ENCODE results near the gene CSF1. TPM values are rescaled to one million over a fixed set of nuclear protein-coding genes. Genes with fewer than 3 reads are reported as not detected.

Gene CSF1
- total and polyA plus RNA-seq, 2 of the 13 experiments (the other 11 are each of a cell fraction or from before 2014, with no cell fraction given): 4.6 to 13.3 TPM

GRCh38 chr1:109933856-109934711 is 23.4 kb downstream of the CSF1 start (continued):
- TF ChIP-seq ZNF746 (CRISPR knock-in tag; IDR thresholded peaks at IDR 0.05) (peak; percentile 25; the same call in 1 of the 2 replicates), ZFY (CRISPR knock-in tag; IDR thresholded peaks at IDR 0.05) (peak; percentile 35; the same call in 1 of the 2 replicates), STAG1 (CRISPR knock-in tag; IDR thresholded peaks at IDR 0.05) (peak; percentile 19; the same call in 1 of the 2 replicates), ZNF572 (CRISPR knock-in tag; IDR thresholded peaks at IDR 0.05) (peak; percentile 33; the same call in 1 of the 2 replicates), ZNF576 (CRISPR knock-in tag; IDR thresholded peaks at IDR 0.05) (no peak), ZNF644 (CRISPR knock-in tag; IDR thresholded peaks at IDR 0.05; ENCODE audit: low read depth) (peak; percentile 58; the same call in 1 of the 2 replicates), NR2F1 (CRISPR knock-in tag; IDR thresholded peaks at IDR 0.05) (0 out of 4 replicates have a peak, but pooled peaks of 1 of the 2 experiments have one; percentile 16), HNRNPH1 (optimal IDR thresholded peaks at IDR 0.05; ENCODE audit: low read depth, low read length) (no peak), ZNF501 (CRISPR knock-in tag; IDR thresholded peaks at IDR 0.05) (peak; percentile 55), ZNF3 (CRISPR knock-in tag; IDR thresholded peaks at IDR 0.05) (0 out of 2 replicates have a peak, but pooled peaks have one; percentile 41), LCORL (IDR thresholded peaks at IDR 0.05) (no peak), LCORL (CRISPR knock-in tag; IDR thresholded peaks at IDR 0.05) (peak; percentile 60; the same call in 1 of the 2 replicates), NFIC (IDR thresholded peaks at IDR 0.05; ENCODE audit: low read length) (0 out of 2 replicates have a peak, but pooled peaks have one; percentile 17), KAT8 (CRISPR knock-in tag; IDR thresholded peaks at IDR 0.05) (0 out of 2 replicates have a peak, but pooled peaks have one; percentile 22), CEBPG (CRISPR knock-in tag; IDR thresholded peaks at IDR 0.05) (no peak), ZFP37 (CRISPR knock-in tag; IDR thresholded peaks at IDR 0.05; ENCODE audit: borderline replicate concordance) (no peak), ZNF562 (CRISPR knock-in tag; IDR thresholded peaks at IDR 0.05; ENCODE audit: borderline replicate concordance) (no peak), SMYD3 (CRISPR knock-in tag; IDR thresholded peaks at IDR 0.05) (no peak), TMF1 (CRISPR knock-in tag; IDR thresholded peaks at IDR 0.05; ENCODE audit: low read depth) (0 out of 2 replicates have a peak, but pooled peaks have one; percentile 35)
- TF ChIP-seq, protein P1, sequence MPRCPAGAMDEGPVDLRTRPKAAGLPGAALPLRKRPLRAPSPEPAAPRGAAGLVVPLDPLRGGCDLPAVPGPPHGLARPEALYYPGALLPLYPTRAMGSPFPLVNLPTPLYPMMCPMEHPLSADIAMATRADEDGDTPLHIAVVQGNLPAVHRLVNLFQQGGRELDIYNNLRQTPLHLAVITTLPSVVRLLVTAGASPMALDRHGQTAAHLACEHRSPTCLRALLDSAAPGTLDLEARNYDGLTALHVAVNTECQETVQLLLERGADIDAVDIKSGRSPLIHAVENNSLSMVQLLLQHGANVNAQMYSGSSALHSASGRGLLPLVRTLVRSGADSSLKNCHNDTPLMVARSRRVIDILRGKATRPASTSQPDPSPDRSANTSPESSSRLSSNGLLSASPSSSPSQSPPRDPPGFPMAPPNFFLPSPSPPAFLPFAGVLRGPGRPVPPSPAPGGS (CRISPR knock-in tag; IDR thresholded peaks at IDR 0.05): no peak
- TF ChIP-seq, protein P2, sequence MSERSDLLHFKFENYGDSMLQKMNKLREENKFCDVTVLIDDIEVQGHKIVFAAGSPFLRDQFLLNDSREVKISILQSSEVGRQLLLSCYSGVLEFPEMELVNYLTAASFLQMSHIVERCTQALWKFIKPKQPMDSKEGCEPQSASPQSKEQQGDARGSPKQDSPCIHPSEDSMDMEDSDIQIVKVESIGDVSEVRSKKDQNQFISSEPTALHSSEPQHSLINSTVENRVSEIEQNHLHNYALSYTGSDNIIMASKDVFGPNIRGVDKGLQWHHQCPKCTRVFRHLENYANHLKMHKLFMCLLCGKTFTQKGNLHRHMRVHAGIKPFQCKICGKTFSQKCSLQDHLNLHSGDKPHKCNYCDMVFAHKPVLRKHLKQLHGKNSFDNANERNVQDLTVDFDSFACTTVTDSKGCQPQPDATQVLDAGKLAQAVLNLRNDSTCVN (CRISPR knock-in tag; IDR thresholded peaks at IDR 0.05; ENCODE audit: borderline replicate concordance): 0 out of 2 replicates have a peak, but pooled peaks have one; percentile 40
- TF ChIP-seq, protein P3, sequence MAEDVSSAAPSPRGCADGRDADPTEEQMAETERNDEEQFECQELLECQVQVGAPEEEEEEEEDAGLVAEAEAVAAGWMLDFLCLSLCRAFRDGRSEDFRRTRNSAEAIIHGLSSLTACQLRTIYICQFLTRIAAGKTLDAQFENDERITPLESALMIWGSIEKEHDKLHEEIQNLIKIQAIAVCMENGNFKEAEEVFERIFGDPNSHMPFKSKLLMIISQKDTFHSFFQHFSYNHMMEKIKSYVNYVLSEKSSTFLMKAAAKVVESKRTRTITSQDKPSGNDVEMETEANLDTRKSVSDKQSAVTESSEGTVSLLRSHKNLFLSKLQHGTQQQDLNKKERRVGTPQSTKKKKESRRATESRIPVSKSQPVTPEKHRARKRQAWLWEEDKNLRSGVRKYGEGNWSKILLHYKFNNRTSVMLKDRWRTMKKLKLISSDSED (CRISPR knock-in tag; IDR thresholded peaks at IDR 0.05): no peak
- TF ChIP-seq, protein P4, sequence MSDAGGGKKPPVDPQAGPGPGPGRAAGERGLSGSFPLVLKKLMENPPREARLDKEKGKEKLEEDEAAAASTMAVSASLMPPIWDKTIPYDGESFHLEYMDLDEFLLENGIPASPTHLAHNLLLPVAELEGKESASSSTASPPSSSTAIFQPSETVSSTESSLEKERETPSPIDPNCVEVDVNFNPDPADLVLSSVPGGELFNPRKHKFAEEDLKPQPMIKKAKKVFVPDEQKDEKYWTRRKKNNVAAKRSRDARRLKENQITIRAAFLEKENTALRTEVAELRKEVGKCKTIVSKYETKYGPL (CRISPR knock-in tag; IDR thresholded peaks at IDR 0.05): no peak
- TF ChIP-seq, protein P5, sequence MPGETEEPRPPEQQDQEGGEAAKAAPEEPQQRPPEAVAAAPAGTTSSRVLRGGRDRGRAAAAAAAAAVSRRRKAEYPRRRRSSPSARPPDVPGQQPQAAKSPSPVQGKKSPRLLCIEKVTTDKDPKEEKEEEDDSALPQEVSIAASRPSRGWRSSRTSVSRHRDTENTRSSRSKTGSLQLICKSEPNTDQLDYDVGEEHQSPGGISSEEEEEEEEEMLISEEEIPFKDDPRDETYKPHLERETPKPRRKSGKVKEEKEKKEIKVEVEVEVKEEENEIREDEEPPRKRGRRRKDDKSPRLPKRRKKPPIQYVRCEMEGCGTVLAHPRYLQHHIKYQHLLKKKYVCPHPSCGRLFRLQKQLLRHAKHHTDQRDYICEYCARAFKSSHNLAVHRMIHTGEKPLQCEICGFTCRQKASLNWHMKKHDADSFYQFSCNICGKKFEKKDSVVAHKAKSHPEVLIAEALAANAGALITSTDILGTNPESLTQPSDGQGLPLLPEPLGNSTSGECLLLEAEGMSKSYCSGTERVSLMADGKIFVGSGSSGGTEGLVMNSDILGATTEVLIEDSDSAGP (CRISPR knock-in tag; IDR thresholded peaks at IDR 0.05; ENCODE audit: borderline replicate concordance): peak; percentile 68; the same call in 1 of the 2 replicates

All from HepG2 (cell line).